ENCODE data around the gene CAMTA1. TPM values are rescaled to one million over a fixed set of nuclear protein-coding genes. Genes with fewer than 3 reads are reported as not detected.

The CAMTA1 gene
- polyA plus RNA-seq, 1 donor (not counting 4 experiments of a cell fraction or from before 2014, with no cell fraction given): 51.4 TPM

DNA sequence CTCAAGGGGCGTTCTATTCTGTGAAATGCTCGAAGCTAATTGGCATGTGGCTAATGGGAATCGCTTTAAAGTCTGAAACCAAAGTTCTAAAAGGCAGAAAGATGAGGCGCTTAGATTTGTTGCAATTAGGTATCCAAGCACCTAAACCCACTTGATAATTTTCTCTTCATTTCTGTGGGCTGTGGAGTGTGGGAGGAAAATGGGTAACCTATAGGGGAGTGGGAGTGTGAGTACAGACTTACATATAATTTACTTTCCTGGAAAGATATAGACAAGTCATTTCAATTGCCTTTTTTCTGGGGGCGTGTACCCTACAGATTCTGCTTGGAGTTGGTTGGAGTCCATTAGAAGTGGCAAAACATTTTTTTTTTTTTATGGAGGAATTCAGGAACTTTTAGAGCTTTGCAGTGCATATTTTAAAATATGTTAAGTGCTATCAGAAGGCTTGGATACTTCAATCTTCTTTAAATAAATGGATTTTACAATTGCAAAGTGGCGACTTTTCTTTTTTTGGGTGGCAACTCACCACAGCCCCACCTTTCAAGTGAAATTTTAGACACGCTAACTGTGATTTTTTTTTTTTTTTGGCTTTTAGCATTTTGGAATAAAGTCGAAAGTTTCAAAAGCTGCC, 254.5 kb downstream of the CAMTA1 start:
- no peak for TF ChIP-seq CTCF (optimal IDR thresholded peaks at IDR 0.05 in 1 of 3, IDR thresholded peaks at IDR 0.05 in 1 of 3, conservative IDR thresholded peaks at IDR 0.05 in 1 of 3; ENCODE audit: extremely low read depth in 1 of 3, insufficient read depth in 2 of 3, low read length in 3 of 3)
- TF ChIP-seq EZH2 (IDR thresholded peaks at IDR 0.05; ENCODE audit: low read length): no peak
- Histone ChIP-seq H3K9me1 (ENCODE audit: control insufficient read depth, extremely low read depth, insufficient read depth, low read length) (no peaks in the 10 kb centered on the region), H3K4me2 (ENCODE audit: control insufficient read depth, extremely low read depth, insufficient read depth, low read depth, low read length) (no peak overlapping the region), H3K9ac (ENCODE audit: control insufficient read depth, extremely low read depth, insufficient read depth, low read length) (no peak overlapping the region), H3K4me3 (ENCODE audit: control insufficient read depth in 2 of 3, extremely low read depth in 1 of 3, insufficient read depth in 2 of 3, low read depth in 1 of 3, low read length in 3 of 3) (no peak overlapping the region), H4K20me1 (ENCODE audit: control insufficient read depth, extremely low read depth, insufficient read depth, low read length) (no peaks in the 10 kb centered on the region), H3K79me2 (ENCODE audit: control insufficient read depth, insufficient read depth, low read length) (no peaks in the 10 kb centered on the region), H3K36me3 (ENCODE audit: control insufficient read depth in 2 of 2, extremely low read depth in 1 of 2, insufficient read depth in 2 of 2, low read length in 2 of 2) (no peaks in the 10 kb centered on the region), H3K9me3 (ENCODE audit: control insufficient read depth, low read depth, low read length) (no peaks in the 10 kb centered on the region), H3K27me3 (ENCODE audit: control insufficient read depth, extremely low read depth, insufficient read depth, low read length) (peaks cover 6% of the 10 kb centered on the region), H3K4me1 (ENCODE audit: control insufficient read depth, extremely low read depth, insufficient read depth, low read length) (no peaks in the 10 kb centered on the region), H2AFZ (ENCODE audit: control insufficient read depth, low read length) (no peak overlapping the region), H3K27ac (ENCODE audit: control insufficient read depth, insufficient read depth, low read length) (no peak overlapping the region)
- no peak for DNase-seq (ENCODE audit: low read depth, low spot score)
- FAIRE-seq: no peak
- dilution Hi-C loops (cut with MboI; ENCODE audit: extremely low pct_ligation_motif_present, low sequenced_read_pairs): no loop called here

- TF ChIP-seq EZH2 (IDR thresholded peaks at IDR 0.05; ENCODE audit: low read length): no peak
- no peak for TF ChIP-seq CTCF (optimal IDR thresholded peaks at IDR 0.05 in 1 of 3, IDR thresholded peaks at IDR 0.05 in 1 of 3, conservative IDR thresholded peaks at IDR 0.05 in 1 of 3; ENCODE audit: extremely low read depth in 1 of 3, insufficient read depth in 2 of 3, low read length in 3 of 3)
- no peaks in the 10 kb centered on the region for H3K9me1 ChIP-seq (ENCODE audit: control insufficient read depth, extremely low read depth, insufficient read depth, low read length)
- FAIRE-seq: no peak
These were observed 255.9 kb downstream of the CAMTA1 start for GRCh38 chr1:7040969-7041695.

More at GRCh38 chr1:7040969-7041695, 255.9 kb downstream of the CAMTA1 start:
- Histone ChIP-seq H2AFZ (ENCODE audit: control insufficient read depth, low read length) (no peak overlapping the region), H3K4me3 (ENCODE audit: control insufficient read depth in 2 of 3, extremely low read depth in 1 of 3, insufficient read depth in 2 of 3, low read depth in 1 of 3, low read length in 3 of 3) (no peak overlapping the region), H3K36me3 (ENCODE audit: control insufficient read depth in 2 of 2, extremely low read depth in 1 of 2, insufficient read depth in 2 of 2, low read length in 2 of 2) (no peaks in the 10 kb centered on the region), H3K4me2 (ENCODE audit: control insufficient read depth, extremely low read depth, insufficient read depth, low read depth, low read length) (no peak overlapping the region), H4K20me1 (ENCODE audit: control insufficient read depth, extremely low read depth, insufficient read depth, low read length) (no peaks in the 10 kb centered on the region), H3K79me2 (ENCODE audit: control insufficient read depth, insufficient read depth, low read length) (no peaks in the 10 kb centered on the region), H3K27me3 (ENCODE audit: control insufficient read depth, extremely low read depth, insufficient read depth, low read length) (peaks cover 10% of the 10 kb centered on the region), H3K9me3 (ENCODE audit: control insufficient read depth, low read depth, low read length) (no peaks in the 10 kb centered on the region), H3K27ac (ENCODE audit: control insufficient read depth, insufficient read depth, low read length) (no peak overlapping the region), H3K4me1 (ENCODE audit: control insufficient read depth, extremely low read depth, insufficient read depth, low read length) (no peaks in the 10 kb centered on the region), H3K9ac (ENCODE audit: control insufficient read depth, extremely low read depth, insufficient read depth, low read length) (no peak overlapping the region)
- dilution Hi-C loops (cut with MboI; ENCODE audit: extremely low pct_ligation_motif_present, low sequenced_read_pairs): no loop called here
- no peak for DNase-seq (ENCODE audit: low read depth, low spot score)

All from keratinocyte (primary cell).